SKM-1 (cell line): ENCODE results near the gene FAM240B.

ENCODE experiments used
- DNase-seq: peaks from one replicate; lab custom pipeline; 2025; ENCODE audit not compliant: unreplicated experiment; lab: John Stamatoyannopoulos, UW

FAM240B gene

GRCh38 chr9:38720083-38720745 lies at the start of gene FAM240B:
Gene FAM240B, minus strand, starts transcription at chr9:38720133. Its CDS starts 16,134 bp downstream, at chr9:38703999.
- DNase-seq: no peak

DNA sequence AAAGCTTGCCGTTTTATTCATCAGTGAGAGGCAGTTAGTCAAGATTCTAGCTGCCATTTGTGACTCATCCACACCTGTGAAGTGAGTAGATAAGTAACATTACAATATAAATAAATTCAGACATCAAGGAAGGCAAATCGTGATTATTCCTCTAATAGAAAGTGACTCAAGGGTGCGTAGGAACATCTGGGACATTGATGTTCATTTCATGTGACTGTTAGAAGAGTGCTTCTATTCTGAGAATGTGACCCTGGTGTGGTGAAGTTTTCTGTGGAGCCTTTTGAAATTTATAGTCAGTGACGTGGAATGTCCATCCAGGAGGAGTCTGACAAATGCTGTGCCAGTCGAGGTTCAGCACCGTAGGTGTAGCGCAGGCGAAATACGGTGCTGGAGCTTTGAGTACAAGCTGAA lies 48.4 kb upstream of the FAM240B start:
- no peak for DNase-seq

DNA sequence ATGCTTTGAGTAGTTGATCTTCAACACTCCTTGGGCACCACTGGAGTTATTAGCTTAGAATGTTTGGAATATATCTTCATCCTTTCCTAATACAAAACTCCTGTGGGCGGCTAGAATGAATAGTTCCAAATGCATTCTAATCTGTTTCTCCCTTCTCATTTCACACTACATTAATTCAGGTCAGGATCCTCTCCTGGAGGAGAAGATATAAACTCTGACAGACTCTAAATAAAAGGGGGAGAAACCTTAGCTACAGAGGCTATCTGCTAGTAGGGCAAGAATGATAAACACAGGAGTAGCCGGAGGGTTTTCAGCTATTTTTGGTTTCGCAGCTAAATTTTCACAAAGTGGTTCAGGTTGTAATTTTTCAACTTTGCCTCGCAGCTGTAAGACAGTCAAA lies 45.2 kb upstream of the FAM240B start:
- DNase-seq: no peak

GRCh38 chr9:38761999-38762398 lies 42.1 kb upstream of the FAM240B start:
- DNase-seq: no peak

GRCh38 chr9:38761339-38761738 lies 41.4 kb upstream of the FAM240B start:
- no peak for DNase-seq

- no peak for DNase-seq
Measured at GRCh38 chr9:38756702-38757101, 36.8 kb upstream of the FAM240B start.

- no peak for DNase-seq
Measured at GRCh38 chr9:38747941-38748340, 28.0 kb upstream of the FAM240B start.

GRCh38 chr9:38747067-38747466 lies 27.1 kb upstream of the FAM240B start:
- no peak for DNase-seq

GRCh38 chr9:38746303-38746702 lies 26.4 kb upstream of the FAM240B start:
- no peak for DNase-seq

DNA sequence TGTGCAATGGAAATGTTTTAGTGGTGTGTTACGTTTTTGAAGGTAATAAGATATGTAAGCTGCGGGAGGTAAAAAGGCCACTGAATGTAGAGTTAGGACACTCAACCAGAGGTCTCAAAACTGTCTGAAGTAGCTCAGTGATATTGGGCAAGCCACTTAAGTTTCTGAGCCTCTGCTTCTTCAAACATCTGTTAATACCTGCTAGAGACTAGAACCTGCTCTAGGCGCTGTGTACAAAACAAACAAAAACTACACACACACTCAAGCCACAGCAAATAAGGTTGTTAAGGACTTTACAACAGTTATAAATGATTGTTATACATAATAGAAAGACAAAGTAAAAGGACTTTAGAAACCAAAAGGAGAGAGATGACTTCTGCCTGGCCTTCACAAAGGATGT lies 24.6 kb upstream of the FAM240B start:
- no peak for DNase-seq

DNA sequence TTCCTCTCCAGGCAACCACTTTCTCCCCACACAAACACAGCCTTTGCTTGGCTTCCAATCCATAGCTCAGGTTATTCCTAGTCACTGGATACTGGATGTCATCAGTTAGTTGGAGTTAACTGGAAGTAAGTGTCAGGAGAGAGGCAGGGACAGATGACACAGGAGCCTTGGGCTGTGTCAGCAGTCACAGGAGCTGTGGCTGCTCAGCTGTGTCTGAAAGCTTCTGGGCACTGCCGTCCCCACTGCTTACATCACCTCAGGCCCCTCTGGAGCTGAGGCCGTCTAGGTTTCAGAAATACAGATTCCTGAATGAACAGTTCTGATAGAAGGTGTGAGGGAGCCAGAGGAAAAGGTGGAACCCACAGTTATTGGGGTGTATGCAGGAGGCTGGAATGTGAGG lies 17.3 kb upstream of the FAM240B start:
- no peak for DNase-seq

- no peak for DNase-seq
Measured at GRCh38 chr9:38734831-38735230, 14.9 kb upstream of the FAM240B start.

- no peak for DNase-seq
Measured at GRCh38 chr9:38733503-38733902, 13.6 kb upstream of the FAM240B start.

GRCh38 chr9:38732885-38733284 lies 13.0 kb upstream of the FAM240B start:
- no peak for DNase-seq

GRCh38 chr9:38727497-38728001 lies 7.6 kb upstream of the FAM240B start:
- DNase-seq: no peak

DNA sequence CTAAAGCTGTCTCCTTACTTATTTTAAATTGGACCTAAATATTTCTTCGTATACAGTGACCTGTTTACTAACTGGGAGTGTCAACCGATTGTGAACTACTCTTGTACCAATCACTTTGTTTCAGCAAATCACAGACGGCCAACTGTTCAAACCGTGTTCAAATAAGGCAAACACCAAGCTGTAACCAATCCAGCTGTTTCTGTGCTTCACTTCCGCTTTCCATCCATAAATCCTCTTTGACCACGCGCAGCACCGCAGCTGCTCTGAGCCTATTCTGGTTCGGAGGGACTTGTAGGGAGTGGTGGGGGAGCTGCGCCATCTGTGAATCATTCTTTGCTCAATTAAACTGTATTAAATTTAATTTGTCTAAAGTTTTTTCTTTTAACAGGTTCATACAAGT lies 4.8 kb upstream of the FAM240B start:
- no peak for DNase-seq

- DNase-seq: no peak
Measured at GRCh38 chr9:38718148-38718547, 1.8 kb downstream of the FAM240B start.

- DNase-seq: no peak
Measured at GRCh38 chr9:38715684-38716083, 4.2 kb downstream of the FAM240B start.

DNA sequence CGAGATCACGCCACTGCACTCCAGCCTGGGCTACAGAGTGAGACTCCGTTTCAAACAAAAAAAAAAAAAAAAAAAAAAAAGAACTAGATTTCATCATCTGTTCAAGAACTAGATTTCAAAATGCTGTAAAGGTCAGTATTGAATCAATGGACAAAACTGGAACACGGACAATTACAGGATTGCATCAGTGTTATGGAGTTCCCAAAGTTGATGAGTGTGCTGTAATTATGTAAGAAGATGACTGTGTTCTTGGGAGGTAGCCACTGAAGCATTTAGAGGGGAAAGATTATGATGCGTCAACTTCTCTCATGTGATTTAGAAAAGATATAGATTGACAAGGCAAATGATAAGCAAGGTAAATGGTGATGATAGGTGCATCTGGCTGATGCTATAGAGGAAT lies 6.5 kb downstream of the FAM240B start:
- peak; percentile 73 for DNase-seq

DNA sequence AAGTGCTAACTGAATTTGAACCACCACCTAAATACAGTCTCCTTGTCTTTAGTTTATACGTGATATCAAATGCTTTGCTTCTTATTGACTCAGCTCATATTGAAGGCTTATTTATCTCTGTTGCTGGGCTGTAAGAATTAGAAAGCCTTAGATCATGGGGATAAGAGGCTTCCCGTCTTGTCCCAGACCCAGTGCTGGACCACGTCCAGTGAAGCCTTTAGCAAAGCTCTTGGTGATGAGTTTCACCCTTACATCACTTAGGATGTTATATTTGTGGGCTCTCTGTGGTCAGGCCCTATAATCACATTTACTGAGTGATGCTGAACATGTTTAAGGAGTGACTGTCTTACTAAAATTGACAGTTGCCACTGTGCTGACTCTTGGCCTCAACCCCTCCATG lies 11.2 kb downstream of the FAM240B start:
- no peak for DNase-seq

DNA sequence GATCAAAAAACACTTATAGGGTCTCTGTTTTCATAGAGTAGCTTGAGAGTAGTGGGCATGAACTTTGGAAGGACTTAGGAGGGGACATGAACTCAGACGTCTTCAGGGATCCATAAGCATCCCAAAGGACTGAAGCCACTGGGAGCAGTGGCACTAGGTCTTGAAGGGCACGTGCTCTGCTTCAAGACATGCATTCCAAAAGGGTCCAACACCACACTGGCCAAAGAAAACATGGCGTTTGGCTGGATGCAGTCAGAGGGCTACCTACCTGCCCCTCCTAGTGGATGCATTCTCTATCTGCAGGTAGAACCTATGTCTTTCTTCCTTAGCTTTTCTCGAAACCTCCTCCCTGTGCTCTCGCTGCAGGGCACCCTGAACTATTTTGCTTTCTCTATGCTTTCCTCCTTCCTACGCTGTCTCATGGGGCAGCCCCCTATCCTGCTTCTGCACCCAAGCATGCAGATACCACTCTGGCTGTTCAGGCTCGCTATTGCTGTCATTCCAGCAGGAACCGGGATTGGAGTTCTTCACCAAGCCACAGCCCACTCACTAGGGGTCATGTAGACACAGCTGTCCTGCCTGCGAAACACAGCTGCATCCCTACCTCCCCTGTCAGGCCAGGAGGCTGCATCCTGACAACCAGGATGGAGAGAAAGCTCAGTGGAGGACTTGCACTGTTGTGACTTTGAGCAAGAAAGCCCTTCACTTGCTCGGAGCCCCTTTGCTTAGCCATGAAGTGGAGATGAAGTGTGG lies 11.9 kb downstream of the FAM240B start:
- no peak for DNase-seq

DNA sequence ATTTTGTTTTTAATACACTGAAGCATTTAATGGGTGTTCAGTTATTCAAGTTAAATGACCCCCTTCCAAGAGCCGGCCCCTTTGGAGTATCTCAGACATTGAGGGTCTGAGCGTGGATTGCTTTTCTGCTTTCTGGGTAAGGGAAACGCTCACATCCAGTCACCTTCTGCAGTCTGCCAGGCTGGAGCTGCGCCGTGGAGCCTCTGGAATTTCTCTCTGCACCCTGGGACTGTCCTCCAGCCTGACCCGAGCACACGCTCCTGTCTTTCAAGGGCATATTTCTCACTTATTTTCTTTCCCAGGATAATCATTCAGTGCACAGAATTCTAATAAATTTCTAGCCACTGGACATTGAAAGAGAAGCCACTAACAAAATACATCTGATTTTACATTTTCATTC lies 13.4 kb downstream of the FAM240B start:
- no peak for DNase-seq

DNA sequence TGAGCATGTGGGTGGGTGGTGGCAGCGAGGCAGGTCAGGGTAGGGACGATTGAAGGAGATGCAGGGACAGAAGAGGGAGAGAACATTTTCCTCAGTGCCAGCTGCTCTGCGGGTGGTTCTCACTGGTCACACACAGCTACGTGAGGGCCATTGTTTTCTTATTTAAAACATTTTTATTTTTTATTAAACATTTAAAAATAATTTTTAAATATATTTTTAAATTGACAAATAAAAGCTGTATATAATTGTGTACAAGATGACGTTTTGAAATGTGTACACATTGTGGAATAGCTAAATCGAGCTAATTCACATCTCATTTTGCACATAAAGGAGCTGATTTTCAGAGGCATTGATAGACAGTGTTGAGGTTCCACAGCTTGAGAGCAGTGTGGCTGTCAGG lies 14.0 kb downstream of the FAM240B start:
- no peak for DNase-seq
